Breast epithelium (tissue), 4 donors: Measurements from ENCODE around the gene SLC22A17. TPM values are rescaled to one million over a fixed set of nuclear protein-coding genes. Genes with fewer than 3 reads are reported as not detected.

Experiments
- DNase-seq, 2 donors: peaks; one replicate each; pipeline ENCODE4 v3.0.0-alpha.2; 2019; ENCODE audit warnings: low spot score in 2 of 2
- H3K27ac ChIP-seq, 2 donors: fragments of 200-600 bp; sonication (generic) in 1 of 2; one replicate each; pipeline ENCODE4 v1.5.1; 2016 to 2019; ENCODE audit warnings: mild to moderate bottlenecking in 1 of 2
- H3K27me3 ChIP-seq, 2 donors: fragments of 200-600 bp; sonication (generic) in 1 of 2; one replicate each; pipeline versions ENCODE4 v1.5.1 to v1.6.0; 2017 to 2019; ENCODE audit warnings: control low read depth in 1 of 2, mild to moderate bottlenecking in 1 of 2
- H3K36me3 ChIP-seq: fragments of 200-600 bp; one replicate; pipeline ENCODE4 v1.5.1; 2019
- H3K4me1 ChIP-seq, 2 donors: fragments of 200-600 bp; sonication (generic); one replicate each; pipeline ENCODE4 v1.5.1; 2016 to 2019; ENCODE audit warnings: control low read depth in 1 of 2
- H3K4me3 ChIP-seq, 3 donors: fragments of 200-600 bp; sonication (generic); 1 replicate in 2 of 3; 2 replicates in 1 of 3; pipeline ENCODE4 v1.5.1; 2016 to 2019; ENCODE audit warnings: mild to moderate bottlenecking in 3 of 3, moderate library complexity in 2 of 3
- H3K9me3 ChIP-seq, 2 donors: fragments of 200-600 bp; sonication (generic) in 1 of 2; one replicate each; pipeline ENCODE4 v1.5.1; 2016 to 2019; ENCODE audit warnings: control low read depth in 1 of 2
- POLR2A ChIP-seq: fragments of 450-650 bp; IDR thresholded peaks from one replicate; pipeline ENCODE4 v1.6.1; 2016; ENCODE audit warnings: antibody characterized with exemption, mild to moderate bottlenecking, moderate library complexity
- POLR2AphosphoS5 ChIP-seq, 3 donors: sonication (generic); formaldehyde crosslinking; IDR thresholded peaks; one replicate each; pipeline ENCODE4 v1.6.1; 2017; ENCODE audit warnings: antibody characterized with exemption in 3 of 3
- intact Hi-C: fragments of 100-400 bp; cut with DNase I; formaldehyde crosslinking; loops from one replicate; pipeline ENCODE4 v1.15.1; 2023; ENCODE audit warnings: low total_unique reads
- total RNA-seq, 3 donors: library from RNA; depleted of rRNA; stranded (reverse); fragments of >200 nt; gene quantifications; one replicate each; pipeline ENCODE4 v1.1.0, GENCODE V29; 2016
- TF ChIP-seq, protein P1 (sequence below), 3 donors: fragments of 450-650 bp; IDR thresholded peaks; one replicate each; pipeline ENCODE4 v1.5.1; 2016 to 2017; ENCODE audit warnings: antibody characterized with exemption in 3 of 3, mild to moderate bottlenecking in 3 of 3, moderate library complexity in 3 of 3

SLC22A17 gene
- total RNA-seq, 3 donors from 2014 or later: 6.4 to 53.7 (median 52.1) TPM

GRCh38 chr14:23371865-23372264 lies 19.2 kb upstream of the SLC22A17 start:
- no peak overlapping the region for H3K4me3 ChIP-seq
- no peak overlapping the region for H3K27ac ChIP-seq
- peaks cover 0 to 5% of the 10 kb centered on the region in 2 donors for H3K4me1 ChIP-seq
- H3K36me3 ChIP-seq: no peaks in the 10 kb centered on the region
- no peak for DNase-seq
- no peaks in the 10 kb centered on the region for H3K9me3 ChIP-seq
- H3K27me3 ChIP-seq: no peaks in the 10 kb centered on the region
- intact Hi-C loops: no loop called here
- TF ChIP-seq, protein P1, sequence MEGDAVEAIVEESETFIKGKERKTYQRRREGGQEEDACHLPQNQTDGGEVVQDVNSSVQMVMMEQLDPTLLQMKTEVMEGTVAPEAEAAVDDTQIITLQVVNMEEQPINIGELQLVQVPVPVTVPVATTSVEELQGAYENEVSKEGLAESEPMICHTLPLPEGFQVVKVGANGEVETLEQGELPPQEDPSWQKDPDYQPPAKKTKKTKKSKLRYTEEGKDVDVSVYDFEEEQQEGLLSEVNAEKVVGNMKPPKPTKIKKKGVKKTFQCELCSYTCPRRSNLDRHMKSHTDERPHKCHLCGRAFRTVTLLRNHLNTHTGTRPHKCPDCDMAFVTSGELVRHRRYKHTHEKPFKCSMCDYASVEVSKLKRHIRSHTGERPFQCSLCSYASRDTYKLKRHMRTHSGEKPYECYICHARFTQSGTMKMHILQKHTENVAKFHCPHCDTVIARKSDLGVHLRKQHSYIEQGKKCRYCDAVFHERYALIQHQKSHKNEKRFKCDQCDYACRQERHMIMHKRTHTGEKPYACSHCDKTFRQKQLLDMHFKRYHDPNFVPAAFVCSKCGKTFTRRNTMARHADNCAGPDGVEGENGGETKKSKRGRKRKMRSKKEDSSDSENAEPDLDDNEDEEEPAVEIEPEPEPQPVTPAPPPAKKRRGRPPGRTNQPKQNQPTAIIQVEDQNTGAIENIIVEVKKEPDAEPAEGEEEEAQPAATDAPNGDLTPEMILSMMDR (IDR thresholded peaks at IDR 0.05): no peak
- no peak for TF ChIP-seq POLR2AphosphoS5 (IDR thresholded peaks at IDR 0.05)
- TF ChIP-seq POLR2A: no peak

DNA sequence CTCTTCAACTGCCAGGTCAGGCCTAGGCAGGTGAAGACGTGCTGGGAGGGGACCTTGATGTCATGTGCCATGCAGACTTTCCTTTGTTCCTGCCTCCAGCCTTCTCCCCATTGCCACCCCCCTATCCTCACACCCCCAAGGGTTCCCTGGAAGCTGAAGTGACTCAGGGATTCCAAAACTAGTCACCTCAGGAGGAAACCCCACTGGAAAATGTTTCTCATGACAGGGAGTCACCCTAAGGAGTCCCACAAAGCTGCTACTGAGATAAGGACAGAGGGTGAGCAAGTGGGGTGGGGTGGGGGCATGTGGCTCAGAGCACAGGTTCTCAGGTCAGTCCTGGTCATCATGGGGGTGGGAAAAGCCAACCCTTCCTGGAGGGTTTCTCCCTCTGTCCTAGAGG lies 17.5 kb upstream of the SLC22A17 start:
- H3K27ac ChIP-seq: no peak overlapping the region
- H3K36me3 ChIP-seq: no peaks in the 10 kb centered on the region
- H3K4me3 ChIP-seq: no peak overlapping the region
- intact Hi-C loops: no loop called here
- DNase-seq: no peak
- H3K27me3 ChIP-seq: no peaks in the 10 kb centered on the region
- H3K9me3 ChIP-seq: no peaks in the 10 kb centered on the region
- no peaks in the 10 kb centered on the region for H3K4me1 ChIP-seq
- no peak for TF ChIP-seq POLR2AphosphoS5 (IDR thresholded peaks at IDR 0.05)
- TF ChIP-seq, protein P1 (IDR thresholded peaks at IDR 0.05): no peak
- no peak for TF ChIP-seq POLR2A

- TF ChIP-seq POLR2AphosphoS5 (IDR thresholded peaks at IDR 0.05) (peak in 1 of 3 donors; percentile 2), POLR2A (peak; percentile 16)
- TF ChIP-seq, protein P1 (IDR thresholded peaks at IDR 0.05): no peak
- Histone ChIP-seq H3K4me3 (peak overlapping the region; percentile 60 to 88 (median 65)), H3K27me3 (no peaks in the 10 kb centered on the region), H3K27ac (peak overlapping the region; percentile 98 to 99), H3K4me1 (peaks cover 6 to 8% of the 10 kb centered on the region in 2 donors), H3K36me3 (no peaks in the 10 kb centered on the region), H3K9me3 (no peaks in the 10 kb centered on the region)
- peak; percentile 67 to 69 for DNase-seq
- intact Hi-C loops: loop anchor here (10.0 kb wide), 1 partner anchor 82 kb away; the partner anchor contains the start of gene HOMEZ
Observed at GRCh38 chr14:23366426-23366921, 13.8 kb upstream of the SLC22A17 start.

GRCh38 chr14:23365732-23366425 lies 13.2 kb upstream of the SLC22A17 start:
- Histone ChIP-seq H3K36me3 (no peaks in the 10 kb centered on the region), H3K9me3 (no peaks in the 10 kb centered on the region), H3K4me3 (peak overlapping the region; percentile 60 to 88 (median 65)), H3K27ac (peak overlapping the region; percentile 98 to 99), H3K27me3 (no peaks in the 10 kb centered on the region), H3K4me1 (peaks cover 6 to 10% of the 10 kb centered on the region in 2 donors)
- TF ChIP-seq POLR2A (peak; percentile 71), POLR2AphosphoS5 (IDR thresholded peaks at IDR 0.05) (peak in 2 of 3 donors; percentile 76 to 81)
- TF ChIP-seq, protein P1 (IDR thresholded peaks at IDR 0.05): no peak
- peak; percentile 64 to 77 for DNase-seq
- intact Hi-C loops: loop anchor here (10.0 kb wide), 1 partner anchor 81 kb away; the partner anchor contains the start of gene HOMEZ
